Neural cell (in vitro differentiated cells): ENCODE measurements around the gene CELF5. TPM values are rescaled to one million over a fixed set of nuclear protein-coding genes. Genes with fewer than 3 reads are reported as not detected.

Experiments used
- H2AFZ ChIP-seq: fragments of 200-600, 300-800 bp; sonication (generic), shearing (Covaris generic); 2 replicates; pipeline ENCODE4 v1.6.0; 2014; ENCODE audit warnings: low read depth, mild to moderate bottlenecking, antibody characterized with exemption, low read length, moderate library complexity
- H3F3A ChIP-seq: fragments of 200-600 bp; shearing (Covaris generic); 2 replicates; pipeline ENCODE4 v1.6.1; 2016; ENCODE audit warnings: mild to moderate bottlenecking, moderate library complexity, mixed read lengths, antibody characterized with exemption, low read length; ENCODE audit not compliant: insufficient read depth, poor library complexity, severe bottlenecking
- H3K27ac ChIP-seq: fragments of 200-600, 300-800 bp; sonication (generic), shearing (Covaris generic); 2 replicates; pipeline ENCODE4 v1.5.1; 2014; ENCODE audit warnings: mild to moderate bottlenecking, low read length, moderate library complexity
- H3K27me3 ChIP-seq: fragments of 300-800, 200-600 bp; sonication (generic), shearing (Covaris generic); 2 replicates; pipeline ENCODE4 v1.6.0; 2014; ENCODE audit warnings: mild to moderate bottlenecking, low read depth, low read length, moderate library complexity; ENCODE audit not compliant: insufficient read depth
- H3K36me3 ChIP-seq: fragments of 300-800, 200-600 bp; sonication (generic), shearing (Covaris generic); 2 replicates; pipeline ENCODE4 v1.5.1; 2014; ENCODE audit warnings: mild to moderate bottlenecking, antibody characterized with exemption, low read length, moderate library complexity; ENCODE audit not compliant: insufficient read depth
- H3K4me2 ChIP-seq: fragments of 300-800, 200-600 bp; sonication (generic), shearing (Covaris generic); 2 replicates; pipeline ENCODE4 v1.6.0; 2014; ENCODE audit warnings: mild to moderate bottlenecking, low read length
- H3K4me3 ChIP-seq: fragments of 300-800, 200-600 bp; sonication (generic), shearing (Covaris generic); 2 replicates; pipeline ENCODE4 v1.5.1; 2014; ENCODE audit warnings: mild to moderate bottlenecking, low read length, moderate library complexity
- H3K79me2 ChIP-seq: fragments of 200-600 bp; shearing (Covaris generic); replicated peaks from 2 replicates; pipeline ENCODE4 v1.6.0; 2014; ENCODE audit warnings: mild to moderate bottlenecking, low read length, moderate library complexity; ENCODE audit not compliant: insufficient read depth
- H3K9ac ChIP-seq: fragments of 300-800, 200-600 bp; sonication (generic), shearing (Covaris generic); 2 replicates; pipeline ENCODE4 v1.6.1; 2016; ENCODE audit warnings: mild to moderate bottlenecking, low read length, mixed read lengths
- H3K9me2 ChIP-seq: fragments of 200-600 bp; shearing (Covaris generic); 2 replicates; pipeline ENCODE4 v1.6.1; 2016; ENCODE audit warnings: mild to moderate bottlenecking, low read length, mixed read lengths; ENCODE audit not compliant: insufficient read depth
- H3K9me3 ChIP-seq: fragments of 200-600, 300-800 bp; sonication (generic), shearing (Covaris generic); 2 replicates; pipeline ENCODE4 v1.6.1; 2016; ENCODE audit warnings: mild to moderate bottlenecking, mixed run types, low read length, moderate library complexity, mixed read lengths
- H4K20me1 ChIP-seq: fragments of 200-600 bp; shearing (Covaris generic); 2 replicates; pipeline ENCODE4 v1.6.1; 2016; ENCODE audit warnings: mild to moderate bottlenecking, mixed run types; ENCODE audit not compliant: insufficient read depth
- EP300 ChIP-seq: fragments of 450-650 bp; conservative IDR thresholded peaks from 2 replicates; pipeline ENCODE4 v1.6.1; 2014; ENCODE audit warnings: antibody characterized with exemption, mild to moderate bottlenecking, moderate library complexity; ENCODE audit not compliant: poor library complexity, severe bottlenecking
- EZH2 ChIP-seq: fragments of 200-600, 300-800 bp; shearing (Covaris generic), sonication (generic); IDR thresholded peaks from 2 replicates; pipeline ENCODE4 v1.6.1; 2014; ENCODE audit warnings: antibody characterized with exemption, low read length, borderline replicate concordance, mild to moderate bottlenecking; ENCODE audit not compliant: insufficient read depth, poor library complexity, severe bottlenecking
- MXI1 ChIP-seq: fragments of 450-650 bp; conservative IDR thresholded peaks from 2 replicates; pipeline ENCODE4 v1.6.1; 2014; ENCODE audit warnings: antibody characterized with exemption, mild to moderate bottlenecking; ENCODE audit not compliant: poor library complexity, severe bottlenecking
- POLR2AphosphoS5 ChIP-seq: IDR thresholded peaks from 2 replicates; pipeline ENCODE4 v1.6.1; 2012
- RAD21 ChIP-seq: fragments of 450-650 bp; conservative IDR thresholded peaks from 2 replicates; pipeline ENCODE4 v1.6.1; 2014; ENCODE audit warnings: antibody characterized with exemption, mild to moderate bottlenecking, moderate library complexity
- SMC3 ChIP-seq: fragments of 450-650 bp; conservative IDR thresholded peaks from 2 replicates; pipeline ENCODE4 v1.6.1; 2014; ENCODE audit warnings: antibody characterized with exemption, mild to moderate bottlenecking, moderate library complexity; ENCODE audit not compliant: poor library complexity
- TAF1 ChIP-seq: IDR thresholded peaks from 2 replicates; pipeline ENCODE4 v1.6.1; 2012; ENCODE audit warnings: low read depth
- polyA plus RNA-seq: library from polyadenylated mRNA; depleted of rRNA; stranded (reverse); fragments of >200 nt; gene quantifications from 2 replicates; pipeline ENCODE4 v1.2.3, GENCODE V29; 2014
- TF ChIP-seq, protein P1 (sequence below): fragments of 450-650 bp; IDR thresholded peaks from 2 replicates; pipeline ENCODE4 v1.5.1; 2014; ENCODE audit warnings: antibody characterized with exemption, mild to moderate bottlenecking, moderate library complexity; ENCODE audit not compliant: poor library complexity, severe bottlenecking
- TF ChIP-seq, protein P2 (sequence below): IDR thresholded peaks from 2 replicates; pipeline ENCODE4 v1.6.1; 2012; ENCODE audit warnings: borderline replicate concordance

Gene CELF5
- polyA plus RNA-seq, 1 donor from 2014 or later: 130 TPM

DNA sequence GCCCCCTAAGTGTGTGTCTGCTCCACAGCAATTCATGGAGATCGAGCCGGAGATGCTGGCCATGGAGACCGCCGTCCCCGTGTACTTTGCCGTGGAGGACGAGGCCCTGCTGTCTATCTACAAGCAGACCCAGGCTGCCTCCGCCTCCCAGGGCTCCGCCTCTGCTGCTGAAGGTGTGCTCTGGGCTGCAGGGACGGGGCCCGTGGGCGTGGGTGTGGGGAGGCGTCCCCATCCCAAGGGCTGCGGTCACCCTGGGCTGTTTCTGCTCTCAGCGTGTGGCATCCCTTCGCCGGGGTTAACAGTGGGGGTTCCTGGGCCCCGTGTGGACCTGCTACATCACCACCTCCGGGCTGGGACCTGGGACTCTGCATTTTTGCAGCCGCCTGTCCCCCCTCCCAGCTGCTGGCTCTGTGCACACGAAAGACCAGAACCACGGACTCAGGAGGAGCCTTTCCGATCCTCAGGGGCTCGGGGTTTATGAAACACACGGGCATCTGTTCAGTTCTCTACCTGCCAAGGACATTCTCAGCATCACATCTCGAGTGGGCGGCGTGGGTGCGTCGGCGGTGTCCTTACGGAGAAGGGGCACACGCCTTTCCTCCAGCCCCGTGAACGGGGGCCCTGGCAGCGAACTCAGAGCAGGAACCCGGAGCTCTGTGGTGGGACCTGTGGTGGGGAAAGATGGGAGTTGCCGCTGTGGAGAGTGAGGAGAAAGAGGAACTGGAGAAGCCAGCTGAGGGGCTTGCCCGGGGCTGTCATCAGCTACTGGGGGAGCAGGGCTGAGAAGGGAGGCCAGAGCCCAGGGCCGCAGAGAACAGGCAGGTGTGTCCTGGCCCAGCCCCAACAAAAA is 31.0 kb upstream of the CELF5 start:
- Histone ChIP-seq H3K79me2 (no peaks in the 10 kb centered on the region), H3K4me2 (no peak overlapping the region), H4K20me1 (no peaks in the 10 kb centered on the region), H3K9ac (no peak overlapping the region), H3F3A (no peaks in the 10 kb centered on the region), H3K36me3 (no peaks in the 10 kb centered on the region), H3K9me3 (no peaks in the 10 kb centered on the region), H3K4me3 (no peak overlapping the region), H3K27ac (no peak overlapping the region), H2AFZ (no peak overlapping the region), H3K27me3 (no peaks in the 10 kb centered on the region), H3K9me2 (no peaks in the 10 kb centered on the region)
- TF ChIP-seq, protein P1, sequence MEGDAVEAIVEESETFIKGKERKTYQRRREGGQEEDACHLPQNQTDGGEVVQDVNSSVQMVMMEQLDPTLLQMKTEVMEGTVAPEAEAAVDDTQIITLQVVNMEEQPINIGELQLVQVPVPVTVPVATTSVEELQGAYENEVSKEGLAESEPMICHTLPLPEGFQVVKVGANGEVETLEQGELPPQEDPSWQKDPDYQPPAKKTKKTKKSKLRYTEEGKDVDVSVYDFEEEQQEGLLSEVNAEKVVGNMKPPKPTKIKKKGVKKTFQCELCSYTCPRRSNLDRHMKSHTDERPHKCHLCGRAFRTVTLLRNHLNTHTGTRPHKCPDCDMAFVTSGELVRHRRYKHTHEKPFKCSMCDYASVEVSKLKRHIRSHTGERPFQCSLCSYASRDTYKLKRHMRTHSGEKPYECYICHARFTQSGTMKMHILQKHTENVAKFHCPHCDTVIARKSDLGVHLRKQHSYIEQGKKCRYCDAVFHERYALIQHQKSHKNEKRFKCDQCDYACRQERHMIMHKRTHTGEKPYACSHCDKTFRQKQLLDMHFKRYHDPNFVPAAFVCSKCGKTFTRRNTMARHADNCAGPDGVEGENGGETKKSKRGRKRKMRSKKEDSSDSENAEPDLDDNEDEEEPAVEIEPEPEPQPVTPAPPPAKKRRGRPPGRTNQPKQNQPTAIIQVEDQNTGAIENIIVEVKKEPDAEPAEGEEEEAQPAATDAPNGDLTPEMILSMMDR: no peak
- TF ChIP-seq POLR2AphosphoS5 (no peak), TAF1 (no peak), RAD21 (no peak), EZH2 (no peak), MXI1 (no peak), SMC3 (no peak), EP300 (no peak)
- TF ChIP-seq, protein P2, sequence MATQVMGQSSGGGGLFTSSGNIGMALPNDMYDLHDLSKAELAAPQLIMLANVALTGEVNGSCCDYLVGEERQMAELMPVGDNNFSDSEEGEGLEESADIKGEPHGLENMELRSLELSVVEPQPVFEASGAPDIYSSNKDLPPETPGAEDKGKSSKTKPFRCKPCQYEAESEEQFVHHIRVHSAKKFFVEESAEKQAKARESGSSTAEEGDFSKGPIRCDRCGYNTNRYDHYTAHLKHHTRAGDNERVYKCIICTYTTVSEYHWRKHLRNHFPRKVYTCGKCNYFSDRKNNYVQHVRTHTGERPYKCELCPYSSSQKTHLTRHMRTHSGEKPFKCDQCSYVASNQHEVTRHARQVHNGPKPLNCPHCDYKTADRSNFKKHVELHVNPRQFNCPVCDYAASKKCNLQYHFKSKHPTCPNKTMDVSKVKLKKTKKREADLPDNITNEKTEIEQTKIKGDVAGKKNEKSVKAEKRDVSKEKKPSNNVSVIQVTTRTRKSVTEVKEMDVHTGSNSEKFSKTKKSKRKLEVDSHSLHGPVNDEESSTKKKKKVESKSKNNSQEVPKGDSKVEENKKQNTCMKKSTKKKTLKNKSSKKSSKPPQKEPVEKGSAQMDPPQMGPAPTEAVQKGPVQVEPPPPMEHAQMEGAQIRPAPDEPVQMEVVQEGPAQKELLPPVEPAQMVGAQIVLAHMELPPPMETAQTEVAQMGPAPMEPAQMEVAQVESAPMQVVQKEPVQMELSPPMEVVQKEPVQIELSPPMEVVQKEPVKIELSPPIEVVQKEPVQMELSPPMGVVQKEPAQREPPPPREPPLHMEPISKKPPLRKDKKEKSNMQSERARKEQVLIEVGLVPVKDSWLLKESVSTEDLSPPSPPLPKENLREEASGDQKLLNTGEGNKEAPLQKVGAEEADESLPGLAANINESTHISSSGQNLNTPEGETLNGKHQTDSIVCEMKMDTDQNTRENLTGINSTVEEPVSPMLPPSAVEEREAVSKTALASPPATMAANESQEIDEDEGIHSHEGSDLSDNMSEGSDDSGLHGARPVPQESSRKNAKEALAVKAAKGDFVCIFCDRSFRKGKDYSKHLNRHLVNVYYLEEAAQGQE: no peak

DNA sequence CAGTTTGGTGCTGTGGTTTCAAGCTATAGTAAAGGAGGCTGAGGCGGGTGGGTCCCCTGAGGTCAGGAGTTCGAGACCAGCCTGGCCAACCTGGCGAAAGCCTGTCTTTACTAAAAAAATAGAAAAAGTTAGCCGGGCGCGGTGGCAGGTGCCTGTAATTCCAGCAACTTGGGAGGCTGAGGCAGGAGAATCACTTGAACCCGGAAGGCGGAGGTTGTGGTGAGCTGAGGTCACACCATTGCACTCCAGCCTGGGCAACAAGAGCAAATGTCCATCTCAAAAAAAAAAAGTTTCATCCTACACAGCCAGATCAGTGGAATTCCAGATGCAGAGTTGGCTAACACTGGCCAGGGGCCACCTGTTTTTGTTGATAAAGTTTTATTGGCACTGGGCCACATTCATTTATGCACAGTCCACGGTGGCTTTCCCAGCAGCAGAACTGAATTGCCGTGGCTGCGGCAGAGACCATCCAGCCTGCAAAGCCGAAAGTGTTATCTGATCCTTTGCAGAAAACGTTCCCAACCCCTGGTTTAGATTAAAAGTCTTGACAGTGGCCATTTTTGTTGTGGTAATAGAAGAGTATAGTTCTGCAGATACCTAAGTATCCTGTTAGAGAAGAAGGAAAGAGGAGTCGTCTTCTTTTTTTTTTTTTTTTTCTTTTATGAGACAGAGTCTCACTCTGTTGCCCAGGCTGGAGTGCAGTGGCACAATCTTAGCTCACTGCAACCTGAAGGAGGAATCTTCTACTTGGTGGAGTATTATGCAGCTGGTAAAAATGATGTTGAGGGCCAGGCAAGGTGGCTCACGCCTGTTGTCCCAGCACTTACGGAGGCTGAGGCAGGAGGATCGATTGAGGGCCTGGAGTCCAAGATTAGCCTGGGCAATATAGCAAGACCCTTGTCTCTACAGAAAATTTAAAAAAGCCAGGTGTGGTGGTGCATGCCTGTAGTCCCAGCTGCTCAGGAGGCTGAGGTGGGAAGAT is 30.1 kb upstream of the CELF5 start:
- Histone ChIP-seq H3K9me2 (no peaks in the 10 kb centered on the region), H3K79me2 (no peaks in the 10 kb centered on the region), H3K9ac (no peak overlapping the region), H3K27ac (no peak overlapping the region), H3K36me3 (no peaks in the 10 kb centered on the region), H3K27me3 (no peaks in the 10 kb centered on the region), H3K9me3 (no peaks in the 10 kb centered on the region), H4K20me1 (no peaks in the 10 kb centered on the region), H3F3A (no peaks in the 10 kb centered on the region), H2AFZ (no peak overlapping the region), H3K4me2 (no peak overlapping the region), H3K4me3 (no peak overlapping the region)
- TF ChIP-seq RAD21: no peak
